ENCODE data around the gene CXCL11.

CXCL11 gene

GRCh38 chr4:76022031-76022430, 13.8 kb downstream of the CXCL11 start:
- no peak for TF ChIP-seq CTCF (IDR thresholded peaks at IDR 0.05; ENCODE audit: insufficient read depth, missing control alignments)

GRCh38 chr4:76017056-76017686, 18.7 kb downstream of the CXCL11 start:
- no peak for FAIRE-seq
- no peak for TF ChIP-seq CTCF (IDR thresholded peaks at IDR 0.05; ENCODE audit: insufficient read depth, missing control alignments)
- DNase-seq (ENCODE audit: insufficient read length, low spot score): no peak

More at GRCh38 chr4:76022031-76022430, 13.8 kb downstream of the CXCL11 start:
- DNase-seq (ENCODE audit: insufficient read length, low spot score): no peak
- FAIRE-seq: no peak

GRCh38 chr4:76016393-76016792, 19.5 kb downstream of the CXCL11 start:
- no peak for TF ChIP-seq CTCF (IDR thresholded peaks at IDR 0.05; ENCODE audit: insufficient read depth, missing control alignments)
- no peak for FAIRE-seq
- DNase-seq (ENCODE audit: insufficient read length, low spot score): no peak

- DNase-seq (ENCODE audit: insufficient read length, low spot score): no peak
- TF ChIP-seq CTCF (IDR thresholded peaks at IDR 0.05; ENCODE audit: insufficient read depth, missing control alignments): no peak
- no peak for FAIRE-seq
Measured at GRCh38 chr4:76013540-76013939, 22.3 kb downstream of the CXCL11 start.

- FAIRE-seq: peak; percentile 64
- DNase-seq (ENCODE audit: insufficient read length, low spot score): no peak
- TF ChIP-seq CTCF (IDR thresholded peaks at IDR 0.05; ENCODE audit: insufficient read depth, missing control alignments): no peak
Measured at GRCh38 chr4:76012388-76012801, 23.5 kb downstream of the CXCL11 start.

- DNase-seq (ENCODE audit: insufficient read length, low spot score) (no peak), FAIRE-seq (no peak)
- TF ChIP-seq CTCF (IDR thresholded peaks at IDR 0.05; ENCODE audit: insufficient read depth, missing control alignments): no peak
Measured at GRCh38 chr4:76011700-76012387, 24.0 kb downstream of the CXCL11 start.

- FAIRE-seq (no peak), DNase-seq (ENCODE audit: insufficient read length, low spot score) (no peak)
- no peak for TF ChIP-seq CTCF (IDR thresholded peaks at IDR 0.05; ENCODE audit: insufficient read depth, missing control alignments)
Measured at GRCh38 chr4:76011018-76011670, 24.7 kb downstream of the CXCL11 start.
